NT2/D1 (cell line): ENCODE data around the gene ZNF45.
A peak's percentile ranks its signal among the peaks of the same experiment; 100 is the strongest.
"Not testable (repeated sequence)": the region's sequence is repeated elsewhere in the genome, so short reads cannot be mapped to it uniquely, and the experiment has no call there.

ENCODE experiments used
- DNase-seq: peaks from one replicate; pipeline ENCODE4 v3.0.0-alpha.2; 2011; ENCODE audit warnings: low read depth, low spot score
- H3K27me3 ChIP-seq: 2 replicates; pipeline ENCODE4 v1.6.0; 2011; ENCODE audit warnings: mild to moderate bottlenecking; ENCODE audit not compliant: insufficient read length, insufficient read depth
- H3K36me3 ChIP-seq: 2 replicates; pipeline ENCODE4 v1.6.1; 2011; ENCODE audit warnings: mild to moderate bottlenecking, low read length, mixed read lengths; ENCODE audit not compliant: insufficient read depth, insufficient read length
- H3K4me1 ChIP-seq: 2 replicates; pipeline ENCODE4 v1.5.1; 2011; ENCODE audit not compliant: insufficient read depth, insufficient read length
- H3K4me3 ChIP-seq: 2 replicates; pipeline ENCODE4 v1.5.1; 2011; ENCODE audit warnings: low read depth; ENCODE audit not compliant: insufficient read length
- H3K9ac ChIP-seq: 2 replicates; pipeline ENCODE4 v1.6.0; 2011; ENCODE audit warnings: low read depth; ENCODE audit not compliant: insufficient read length
- H3K9me3 ChIP-seq: 2 replicates; pipeline ENCODE4 v1.5.1; 2011; ENCODE audit warnings: mild to moderate bottlenecking, low read length; ENCODE audit not compliant: insufficient read depth
- SUZ12 ChIP-seq: IDR thresholded peaks from 2 replicates; pipeline ENCODE4 v1.6.1; 2011; ENCODE audit not compliant: insufficient read length, insufficient read depth; ENCODE audit errors: extremely low read depth
- YY1 ChIP-seq: IDR thresholded peaks from 2 replicates; pipeline ENCODE4 v1.6.1; 2011; ENCODE audit not compliant: insufficient read length, insufficient read depth
- ZNF274 ChIP-seq: IDR thresholded peaks from 2 replicates; pipeline ENCODE4 v1.6.1; 2011; ENCODE audit warnings: mild to moderate bottlenecking, low read depth, low read length

Gene ZNF45

DNA sequence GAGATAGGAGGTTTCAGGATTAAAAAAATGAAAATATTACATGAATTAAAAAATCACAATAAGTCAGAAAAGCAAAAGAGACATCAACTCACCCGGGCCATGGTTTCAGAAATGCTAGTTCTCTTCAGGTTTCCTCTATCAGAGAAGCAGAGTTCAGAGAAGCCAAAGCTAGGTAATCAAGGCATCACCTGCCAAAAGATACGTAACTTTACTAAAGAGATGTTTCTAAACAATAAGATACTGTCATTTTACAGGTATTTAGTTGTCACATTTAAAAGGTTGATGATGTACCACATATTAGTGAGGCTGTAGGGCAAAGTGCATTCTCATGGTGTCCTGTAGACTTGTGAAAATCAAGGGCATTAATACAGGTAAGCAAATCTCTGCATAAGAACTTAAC lies 51.2 kb downstream of the ZNF45 start, which contains the start of gene ZNF404:
TSS of gene ZNF404 (minus strand) at position 101 of the 400 bp plus-strand sequence.
- TF ChIP-seq YY1 (no peak), SUZ12 (no peak), ZNF274 (no peak)
- Histone ChIP-seq H3K4me3 (no peak within 1 kb of the TSS), H3K27me3 (no peaks in the 10 kb centered on the region), H3K4me1 (no peaks in the 10 kb centered on the region), H3K9me3 (peaks cover 28% of the 10 kb centered on the region), H3K36me3 (no peaks in the 10 kb centered on the region), H3K9ac (no peak within 1 kb of the TSS)
- DNase-seq = no peak

DNA sequence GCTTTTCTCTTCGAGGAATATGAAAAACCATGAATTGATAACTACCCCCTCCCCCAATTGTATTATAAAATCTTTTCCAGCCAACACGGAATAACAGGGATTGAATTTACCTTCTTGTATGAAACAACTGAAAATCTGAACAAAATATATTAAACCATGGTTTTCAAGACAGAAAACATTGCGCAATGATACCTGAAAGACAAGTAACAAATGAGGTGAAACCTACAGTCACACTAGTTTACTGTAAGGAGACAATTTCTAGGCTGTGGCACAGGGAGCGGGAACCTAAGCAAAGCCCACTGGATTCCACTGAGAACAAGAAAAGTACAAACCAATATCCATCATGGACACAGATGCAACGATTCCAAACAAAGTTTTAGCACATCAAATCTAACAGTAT lies 54.6 kb downstream of the ZNF45 start:
- Histone ChIP-seq H3K27me3 (no peaks in the 10 kb centered on the region), H3K9me3 (peaks cover 53% of the 10 kb centered on the region), H3K36me3 (no peaks in the 10 kb centered on the region), H3K9ac (no peak overlapping the region), H3K4me1 (no peaks in the 10 kb centered on the region), H3K4me3 (no peak overlapping the region)
- no peak for DNase-seq
- TF ChIP-seq YY1 (no peak), SUZ12 (no peak), ZNF274 (no peak)

DNA sequence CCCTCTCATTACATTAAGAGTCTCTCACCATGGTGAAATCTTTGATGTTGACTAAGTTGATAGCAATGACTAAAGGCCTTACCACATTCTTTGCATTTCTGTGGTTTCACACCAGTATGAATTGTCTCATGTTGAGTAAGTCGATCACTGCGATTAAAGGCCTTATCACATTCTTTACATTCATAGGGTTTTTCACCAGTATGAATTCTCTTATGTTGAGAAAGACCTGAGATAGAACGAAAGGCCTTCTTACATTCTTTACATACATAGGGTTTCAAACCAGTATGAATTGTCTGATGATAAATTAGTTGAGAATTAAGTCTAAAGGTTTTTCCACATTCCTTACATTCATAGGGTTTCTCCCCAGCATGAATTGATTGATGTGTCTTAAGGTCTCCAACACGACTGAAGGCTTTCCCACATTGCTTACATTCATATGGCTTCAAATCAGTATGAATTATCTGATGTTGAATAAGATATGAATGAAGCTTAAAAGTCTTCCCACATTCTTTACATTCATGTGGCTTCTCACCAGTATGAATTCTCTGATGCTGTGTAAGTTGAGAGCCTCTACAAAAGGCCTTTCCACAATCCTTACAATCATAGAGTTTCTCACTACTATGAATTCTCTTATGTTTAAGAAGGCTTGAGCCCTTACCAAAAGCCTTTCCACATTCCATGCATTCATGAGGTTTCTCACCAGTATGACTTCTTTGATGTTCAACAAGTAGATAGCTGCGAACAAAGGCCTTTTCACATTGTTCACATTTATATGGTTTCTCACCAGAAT lies 62.3 kb downstream of the ZNF45 start:
- H3K4me3 ChIP-seq = no peak overlapping the region
- TF ChIP-seq ZNF274 (peak; percentile 89), YY1 (no peak)
- H3K4me1 ChIP-seq = no peaks in the 10 kb centered on the region
- no peak for DNase-seq
- no peak overlapping the region for H3K9ac ChIP-seq
- peaks cover 93% of the 10 kb centered on the region for H3K9me3 ChIP-seq
- H3K36me3 ChIP-seq = no peaks in the 10 kb centered on the region
- H3K27me3 ChIP-seq = no peaks in the 10 kb centered on the region

DNA sequence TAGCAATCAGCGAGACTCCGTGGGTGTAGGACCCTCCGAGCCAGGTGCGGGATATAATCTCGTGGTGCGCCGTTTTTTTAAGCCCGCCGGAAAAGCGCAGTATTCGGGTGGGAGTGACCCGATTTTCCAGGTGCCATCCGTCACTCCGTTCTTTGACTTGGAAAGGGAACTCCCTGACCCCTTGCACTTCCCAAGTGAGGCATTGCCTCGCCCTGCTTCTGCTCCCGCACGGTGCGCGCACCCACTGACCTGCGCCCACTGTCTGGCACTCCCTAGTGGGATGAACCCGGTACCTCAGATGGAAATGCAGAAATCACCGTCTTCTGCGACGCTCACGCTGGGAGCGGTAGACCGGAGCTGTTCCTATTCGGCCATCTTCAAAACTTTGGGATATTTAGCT lies 68.2 kb downstream of the ZNF45 start:
- H3K27me3 ChIP-seq, DNase-seq, H3K9ac ChIP-seq, H3K4me3 ChIP-seq, H3K4me1 ChIP-seq, H3K36me3 ChIP-seq: not testable (repeated sequence)
- peaks cover 58% of the 10 kb centered on the region for H3K9me3 ChIP-seq
